OCI-LY7 (cell line): ENCODE data around the gene INSR.

ENCODE experiments used
- EZH2phosphoT487 ChIP-seq: fragments of 200-600 bp; sonication (generic); IDR thresholded peaks from 2 replicates; pipeline ENCODE4 v1.6.1; 2018; ENCODE audit warnings: low read depth, borderline replicate concordance, mild to moderate bottlenecking, mixed run types, antibody characterized with exemption, low read length, moderate library complexity, mixed read lengths
- TF ChIP-seq, protein P1 (sequence below): fragments of 200-600 bp; sonication (generic); conservative IDR thresholded peaks from 2 replicates; pipeline ENCODE4 v1.5.1; 2014; ENCODE audit warnings: mild to moderate bottlenecking, antibody characterized with exemption, low read length, moderate library complexity, mixed read lengths

DNA sequence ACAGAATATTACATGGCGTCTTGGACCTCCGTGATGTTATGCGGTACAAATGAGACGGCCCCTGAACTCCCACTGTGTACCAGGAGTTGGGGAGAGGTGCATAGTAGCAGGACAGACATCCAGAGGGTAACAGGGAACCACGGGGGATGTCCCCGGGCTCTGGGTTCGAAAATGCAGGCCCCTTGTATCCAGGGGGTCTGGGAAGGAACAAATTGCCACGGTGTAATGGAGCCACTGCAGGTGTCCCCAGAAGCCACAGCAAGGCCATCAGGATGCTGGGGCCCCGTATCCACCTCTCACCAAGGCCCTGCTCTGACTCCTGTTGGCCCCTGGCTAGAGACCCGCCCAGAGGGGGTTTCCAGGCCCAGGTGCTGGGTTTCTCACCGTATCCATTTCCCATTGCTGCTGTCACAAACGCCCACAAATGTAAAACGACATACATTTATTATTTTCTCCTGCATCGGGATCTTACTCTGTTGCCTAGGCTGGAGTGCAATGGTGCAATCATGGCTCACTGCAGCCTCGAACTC, 77.8 kb downstream of the INSR start:
- TF ChIP-seq, protein P1, sequence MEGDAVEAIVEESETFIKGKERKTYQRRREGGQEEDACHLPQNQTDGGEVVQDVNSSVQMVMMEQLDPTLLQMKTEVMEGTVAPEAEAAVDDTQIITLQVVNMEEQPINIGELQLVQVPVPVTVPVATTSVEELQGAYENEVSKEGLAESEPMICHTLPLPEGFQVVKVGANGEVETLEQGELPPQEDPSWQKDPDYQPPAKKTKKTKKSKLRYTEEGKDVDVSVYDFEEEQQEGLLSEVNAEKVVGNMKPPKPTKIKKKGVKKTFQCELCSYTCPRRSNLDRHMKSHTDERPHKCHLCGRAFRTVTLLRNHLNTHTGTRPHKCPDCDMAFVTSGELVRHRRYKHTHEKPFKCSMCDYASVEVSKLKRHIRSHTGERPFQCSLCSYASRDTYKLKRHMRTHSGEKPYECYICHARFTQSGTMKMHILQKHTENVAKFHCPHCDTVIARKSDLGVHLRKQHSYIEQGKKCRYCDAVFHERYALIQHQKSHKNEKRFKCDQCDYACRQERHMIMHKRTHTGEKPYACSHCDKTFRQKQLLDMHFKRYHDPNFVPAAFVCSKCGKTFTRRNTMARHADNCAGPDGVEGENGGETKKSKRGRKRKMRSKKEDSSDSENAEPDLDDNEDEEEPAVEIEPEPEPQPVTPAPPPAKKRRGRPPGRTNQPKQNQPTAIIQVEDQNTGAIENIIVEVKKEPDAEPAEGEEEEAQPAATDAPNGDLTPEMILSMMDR = no peak
- TF ChIP-seq EZH2phosphoT487 = no peak
